Measurements from ENCODE around the gene PPP1R9B.

- TF ChIP-seq POLR2AphosphoS5 (IDR thresholded peaks at IDR 0.05; ENCODE audit: borderline replicate concordance, low read depth, low read length) (no peak), EZH2 (IDR thresholded peaks at IDR 0.05) (no peak)
These were observed 54.8 kb downstream of the PPP1R9B start for GRCh38 chr17:50095626-50096037.
